Endodermal cell (in vitro differentiated cells): Measurements from ENCODE around the gene AKNAD1. TPM values are rescaled to one million over a fixed set of nuclear protein-coding genes. Genes with fewer than 3 reads are reported as not detected.

Experiments
- DNase-seq: peaks from one replicate; pipeline ENCODE4 v3.0.0-alpha.2; 2017
- H3K27ac ChIP-seq: 2 replicates; pipeline ENCODE4 v1.5.1; 2013; ENCODE audit warnings: mild to moderate bottlenecking, low read depth, low read length, moderate library complexity
- H3K27me3 ChIP-seq: 2 replicates; pipeline ENCODE4 v1.6.1; 2013; ENCODE audit warnings: mild to moderate bottlenecking, low read length, moderate library complexity; ENCODE audit not compliant: insufficient read depth, control insufficient read depth, poor library complexity, severe bottlenecking
- H3K36me3 ChIP-seq: 2 replicates; pipeline ENCODE4 v1.7.0; 2013; ENCODE audit warnings: mild to moderate bottlenecking, low read length, moderate library complexity; ENCODE audit not compliant: control insufficient read depth, insufficient read depth
- H3K4me1 ChIP-seq: one replicate; pipeline ENCODE4 v1.7.0; 2013; ENCODE audit warnings: low read length; ENCODE audit not compliant: control insufficient read depth, insufficient read depth
- H3K4me3 ChIP-seq: 2 replicates; pipeline ENCODE4 v1.5.1; 2013; ENCODE audit warnings: mild to moderate bottlenecking, low read length, moderate library complexity
- H3K9ac ChIP-seq: 2 replicates; pipeline ENCODE4 v1.6.1; 2013; ENCODE audit warnings: mild to moderate bottlenecking, low read length, moderate library complexity; ENCODE audit not compliant: poor library complexity, severe bottlenecking; ENCODE audit errors: extremely low read depth
- H3K9me3 ChIP-seq: 2 replicates; pipeline ENCODE4 v1.6.1; 2013; ENCODE audit warnings: mild to moderate bottlenecking, low read length, moderate library complexity; ENCODE audit not compliant: control insufficient read depth
- H3K27ac Mint-ChIP-seq: 2 replicates; pipeline ENCODE4 v1.8.0; 2020; ENCODE audit warnings: mixed read lengths
- H3K27me3 Mint-ChIP-seq: 2 replicates; pipeline ENCODE4 v1.8.0; 2021; ENCODE audit warnings: mild to moderate bottlenecking, mixed read lengths; ENCODE audit not compliant: insufficient read depth
- H3K36me3 Mint-ChIP-seq: 2 replicates; pipeline ENCODE4 v1.8.0; 2020; ENCODE audit warnings: low read depth, mixed read lengths
- H3K4me1 Mint-ChIP-seq: 2 replicates; pipeline ENCODE4 v1.8.0; 2020; ENCODE audit warnings: mixed read lengths
- H3K4me3 Mint-ChIP-seq: 2 replicates; pipeline ENCODE4 v1.8.0; 2020; ENCODE audit warnings: mild to moderate bottlenecking, moderate library complexity, mixed read lengths
- H3K9me3 Mint-ChIP-seq: 2 replicates; pipeline ENCODE4 v1.8.0; 2020; ENCODE audit warnings: mild to moderate bottlenecking, mixed read lengths
- CTCF ChIP-seq: fragments of 200-600 bp; sonication (generic); conservative IDR thresholded peaks from 2 replicates; pipeline ENCODE4 v1.5.0; 2021; ENCODE audit warnings: antibody characterized with exemption, mild to moderate bottlenecking
- WGBS, 2 experiments: methylation state at CpG; one replicate each; pipeline versions ENCODE4 v1.1.5 to v1.1.7; 2013; ENCODE audit warnings: missing lambda C conversion rate in 2 of 2, mixed read lengths in 1 of 2; ENCODE audit not compliant: insufficient coverage in 1 of 2, insufficient read length in 1 of 2; 5-methylcytosine and 5-hydroxymethylcytosine counted together
- total RNA-seq, 2 donors: library from RNA; stranded (reverse); fragmentation: NEBNext Ultra II Directional in 1 of 2; extraction: Animal tissue kit (Norgen Biotek cat#: 25700) in 1 of 2; gene quantifications; 2 replicates in 1 of 2; 3 replicates in 1 of 2; pipeline ENCODE4 v1.2.1, GENCODE V29; 2021

Gene AKNAD1
- total RNA-seq, 2 donors from 2014 or later, result 0.20 to 2.0 TPM

DNA sequence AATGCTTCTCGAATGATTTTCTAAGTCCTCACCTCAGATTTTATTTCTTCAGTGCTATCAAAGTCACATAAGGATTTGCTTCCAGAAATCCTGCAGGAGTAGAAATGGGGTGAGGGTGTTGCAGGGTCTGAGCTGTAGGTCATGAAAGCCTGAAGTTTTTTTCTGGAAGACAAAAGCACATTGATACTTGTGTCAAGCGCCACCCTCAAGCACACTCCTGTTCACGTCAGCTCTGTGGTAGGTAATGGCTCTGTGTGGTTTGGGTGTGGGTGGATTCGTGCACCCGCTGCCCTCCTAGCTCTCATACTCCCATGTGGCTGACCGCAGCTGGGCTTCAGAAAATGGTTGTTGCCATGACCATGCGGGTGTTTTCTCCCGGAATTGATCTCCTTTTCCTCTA lies 39.9 kb downstream of the AKNAD1 start:
- H3K27ac ChIP-seq, result peak overlapping the region; percentile 99
- H3K27me3 ChIP-seq, result no peaks in the 10 kb centered on the region
- peaks cover 18% of the 10 kb centered on the region for H3K4me1 Mint-ChIP-seq
- H3K9ac ChIP-seq, result no peak overlapping the region
- no peaks in the 10 kb centered on the region for H3K9me3 Mint-ChIP-seq
- H3K27ac Mint-ChIP-seq, result no peak overlapping the region
- H3K4me3 Mint-ChIP-seq, result no peak overlapping the region
- no peaks in the 10 kb centered on the region for H3K27me3 Mint-ChIP-seq
- no peak for TF ChIP-seq CTCF
- no peak for DNase-seq
- 73 to 83% methylated on average over 5 to 8 of the region's 8 CpGs for WGBS, 2 experiments
- H3K36me3 ChIP-seq, result no peaks in the 10 kb centered on the region
- no peak overlapping the region for H3K4me3 ChIP-seq
- peaks cover 7% of the 10 kb centered on the region for H3K9me3 ChIP-seq
- H3K36me3 Mint-ChIP-seq, result peaks cover 2% of the 10 kb centered on the region
- H3K4me1 ChIP-seq, result peaks cover 7% of the 10 kb centered on the region

DNA sequence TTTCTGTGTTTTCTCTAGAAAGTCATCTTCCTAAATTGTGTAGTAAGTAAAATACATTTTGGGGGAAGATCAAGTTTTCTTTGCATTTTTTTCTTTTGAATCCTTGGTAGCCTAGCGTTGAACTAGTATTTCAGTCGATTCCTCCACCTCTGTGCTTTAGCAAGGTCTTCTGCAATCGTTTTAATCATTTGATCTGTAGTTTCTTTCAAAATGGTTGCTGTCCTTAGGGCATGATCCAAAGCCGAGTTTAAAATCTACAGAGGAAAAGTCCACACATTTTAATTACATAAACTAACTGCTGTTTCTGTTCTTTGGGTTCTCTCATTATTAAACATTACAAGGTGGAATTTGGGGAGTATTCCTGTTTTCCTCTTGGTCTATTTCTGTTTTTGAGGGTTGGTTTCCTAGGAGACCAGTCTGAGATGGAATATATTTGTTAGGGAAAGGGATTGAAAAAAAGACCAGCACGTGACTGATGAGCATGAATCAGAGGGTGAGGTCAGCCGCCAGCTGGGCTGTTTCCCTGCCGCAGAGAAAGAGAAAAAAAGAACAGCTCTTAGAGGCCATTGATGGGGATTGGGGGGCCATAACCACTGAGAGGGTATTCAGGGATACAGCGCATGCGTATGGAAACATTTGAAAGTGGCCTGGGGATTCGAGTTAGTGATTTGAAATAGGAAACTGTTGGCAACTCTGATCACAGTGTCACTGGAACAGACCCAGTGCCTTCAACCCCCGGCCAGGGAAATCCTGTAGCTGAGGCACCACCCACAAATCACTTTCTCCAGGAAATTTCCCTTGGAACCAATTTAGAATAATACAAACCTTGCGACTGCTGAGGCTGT lies 40.6 kb downstream of the AKNAD1 start:
- DNase-seq, result peak; percentile 72
- no peak for TF ChIP-seq CTCF
- H3K4me1 Mint-ChIP-seq, result peaks cover 23% of the 10 kb centered on the region
- no peaks in the 10 kb centered on the region for H3K27me3 ChIP-seq
- no peaks in the 10 kb centered on the region for H3K9me3 Mint-ChIP-seq
- no peaks in the 10 kb centered on the region for H3K27me3 Mint-ChIP-seq
- H3K4me3 ChIP-seq, result no peak overlapping the region
- H3K9ac ChIP-seq, result no peak overlapping the region
- peak overlapping the region; percentile 99 for H3K27ac ChIP-seq
- peaks cover 7% of the 10 kb centered on the region for H3K9me3 ChIP-seq
- peak overlapping the region; percentile 86 for H3K27ac Mint-ChIP-seq
- no peaks in the 10 kb centered on the region for H3K36me3 ChIP-seq
- no peak overlapping the region for H3K4me3 Mint-ChIP-seq
- H3K36me3 Mint-ChIP-seq, result peaks cover 7% of the 10 kb centered on the region
- H3K4me1 ChIP-seq, result peaks cover 7% of the 10 kb centered on the region
- WGBS, 2 experiments, result 51 to 61% methylated on average over 9 to 12 of the region's 12 CpGs

- no peaks in the 10 kb centered on the region for H3K27me3 Mint-ChIP-seq
- H3K27ac ChIP-seq, result peak overlapping the region; percentile 99
- peaks cover 7% of the 10 kb centered on the region for H3K4me1 ChIP-seq
- H3K4me1 Mint-ChIP-seq, result peaks cover 23% of the 10 kb centered on the region
- TF ChIP-seq CTCF, result no peak
- H3K9me3 ChIP-seq, result peaks cover 7% of the 10 kb centered on the region
- no peak for DNase-seq
- no peaks in the 10 kb centered on the region for H3K9me3 Mint-ChIP-seq
- no peaks in the 10 kb centered on the region for H3K27me3 ChIP-seq
- peaks cover 7% of the 10 kb centered on the region for H3K36me3 Mint-ChIP-seq
- no peak overlapping the region for H3K4me3 ChIP-seq
- H3K27ac Mint-ChIP-seq, result no peak overlapping the region
- H3K36me3 ChIP-seq, result no peaks in the 10 kb centered on the region
- H3K9ac ChIP-seq, result no peak overlapping the region
- H3K4me3 Mint-ChIP-seq, result no peak overlapping the region
Measured at GRCh38 chr1:108815566-108815965, 41.3 kb downstream of the AKNAD1 start.
